ENCODE data around the gene PLXNB1.
"Not testable (repeated sequence)": the region's sequence is repeated elsewhere in the genome, so short reads cannot be mapped to it uniquely, and the experiment has no call there.

The PLXNB1 gene

GRCh38 chr3:48465237-48465530 is 35.3 kb upstream of the PLXNB1 start:
- no peak for DNase-seq

GRCh38 chr3:48464713-48465221 is 34.9 kb upstream of the PLXNB1 start:
- DNase-seq, result no peak

- no peak for DNase-seq
These were observed 33.8 kb upstream of the PLXNB1 start for GRCh38 chr3:48463703-48464102.

- not testable (repeated sequence) for DNase-seq
These were observed 31.9 kb upstream of the PLXNB1 start for GRCh38 chr3:48461767-48462166.

- no peak for DNase-seq
These were observed 30.6 kb upstream of the PLXNB1 start for GRCh38 chr3:48460517-48460902.

GRCh38 chr3:48459773-48460516 is 30.1 kb upstream of the PLXNB1 start:
- no peak for DNase-seq

GRCh38 chr3:48459331-48459730 is 29.4 kb upstream of the PLXNB1 start:
- no peak for DNase-seq

- DNase-seq, result no peak
These were observed 26.6 kb upstream of the PLXNB1 start for GRCh38 chr3:48456456-48456855.

- DNase-seq, result no peak
These were observed 21.4 kb upstream of the PLXNB1 start for GRCh38 chr3:48451270-48451669.

- DNase-seq, result peak; percentile 78 to 80
These were observed 16.7 kb upstream of the PLXNB1 start, which contains the start of gene ATRIP for GRCh38 chr3:48446425-48447193. Gene ATRIP, plus strand, starts transcription at chr3:48446737. Its CDS starts 109 bp downstream, at chr3:48446846.

- DNase-seq, result no peak
These were observed 16.1 kb upstream of the PLXNB1 start for GRCh38 chr3:48446043-48446424.

GRCh38 chr3:48445277-48445882 is 15.5 kb upstream of the PLXNB1 start:
- DNase-seq, result no peak

- DNase-seq, result no peak
These were observed 12.1 kb upstream of the PLXNB1 start for GRCh38 chr3:48441940-48442339.

GRCh38 chr3:48440590-48440958 is 10.7 kb upstream of the PLXNB1 start:
- no peak for DNase-seq

GRCh38 chr3:48439820-48440589 is 10.1 kb upstream of the PLXNB1 start, which contains the start of the genes CCDC51 and TMA7:
Gene CCDC51, minus strand, starts transcription at chr3:48440119. Its CDS starts 4,991 bp downstream, at chr3:48435128.
Gene TMA7, plus strand, starts transcription at chr3:48440257. Its CDS starts 40 bp downstream, at chr3:48440297.
- peak; percentile 98 for DNase-seq

- no peak for DNase-seq
These were observed 7.9 kb upstream of the PLXNB1 start for GRCh38 chr3:48437812-48438211.

GRCh38 chr3:48436855-48437254 is 7.0 kb upstream of the PLXNB1 start:
- DNase-seq, result no peak

- no peak for DNase-seq
These were observed 6.5 kb upstream of the PLXNB1 start for GRCh38 chr3:48436477-48436787.

GRCh38 chr3:48435774-48436476 is 6.0 kb upstream of the PLXNB1 start:
- peak; percentile 84 to 87 for DNase-seq

- no peak for DNase-seq
These were observed 5.3 kb upstream of the PLXNB1 start for GRCh38 chr3:48435223-48435595.

- no peak for DNase-seq
These were observed 4.8 kb upstream of the PLXNB1 start for GRCh38 chr3:48434591-48435222.

Measured in activated CD4-positive, alpha-beta T cell treated with anti-CD3 and anti-CD28 coated beads for 4 hours (primary cell).